Measurements from ENCODE around the gene ZDHHC12.

ZDHHC12 gene

DNA sequence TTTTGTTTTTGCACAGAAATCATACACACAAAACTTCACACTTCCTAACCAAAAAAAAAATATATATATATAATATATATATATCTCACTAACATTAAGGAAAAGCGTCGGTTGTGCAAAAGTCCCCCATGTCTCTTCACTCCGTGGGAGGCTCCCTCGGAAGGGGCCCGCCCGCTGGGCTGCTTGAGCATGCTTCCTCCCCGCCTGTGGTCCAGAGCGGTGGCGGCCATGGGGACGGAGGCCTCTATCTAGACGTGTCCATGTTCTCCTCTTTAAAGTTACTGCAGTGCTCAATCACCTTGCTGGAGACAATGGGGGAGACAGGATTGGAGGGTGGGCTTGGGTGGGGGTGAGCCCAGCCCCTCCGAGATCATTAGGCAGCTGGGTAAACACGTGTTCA lies 7.2 kb upstream of the ZDHHC12 start:
- no CpG with 5 or more reads among the region's 13 CpGs for WGBS (ENCODE audit: extremely low coverage, insufficient coverage, insufficient read length)
- H3K23ac ChIP-seq (ENCODE audit: low read length) = no peak overlapping the region

DNA sequence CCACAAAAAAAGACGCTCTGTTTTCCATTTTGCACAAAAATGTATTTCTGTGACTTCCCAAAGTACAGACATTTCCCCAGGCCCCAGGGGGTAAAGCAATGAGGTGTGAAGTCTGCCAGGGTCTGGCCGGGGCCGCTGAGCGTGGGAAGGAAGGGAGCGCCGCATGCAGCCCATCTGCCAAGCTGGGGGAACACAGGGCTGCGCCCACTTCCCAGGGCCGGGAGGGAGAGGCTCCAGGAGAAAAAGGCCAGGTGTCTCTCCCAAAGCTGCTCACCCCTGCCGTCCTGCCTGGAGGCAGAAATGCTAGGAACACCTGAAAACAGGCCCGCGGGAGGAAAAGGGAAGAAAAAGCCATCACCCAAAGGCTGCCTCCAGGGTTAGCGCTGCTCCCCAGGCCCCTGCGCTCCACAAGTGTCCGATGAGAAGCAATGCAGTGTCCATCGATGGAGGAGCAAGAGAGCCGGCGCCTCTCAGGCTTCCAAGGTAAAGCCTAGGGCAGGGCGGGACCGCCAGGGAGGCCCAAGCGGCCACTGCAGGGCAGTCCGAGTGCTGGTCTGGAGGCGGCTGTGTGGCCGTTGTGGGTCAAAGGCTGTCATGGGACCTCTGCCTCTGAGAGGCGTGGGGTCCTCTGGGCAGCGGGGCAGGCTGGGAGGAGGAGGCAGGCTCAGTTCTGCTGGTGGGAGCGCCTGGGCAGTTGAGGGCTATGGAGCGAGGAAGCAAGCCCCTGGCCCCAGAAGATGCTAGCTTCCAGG lies 6.0 kb upstream of the ZDHHC12 start:
- Histone ChIP-seq H4K8ac (ENCODE audit: low read depth, low read length) (no peak overlapping the region), H4K91ac (ENCODE audit: low read depth, low read length) (no peak overlapping the region), H3K27ac (ENCODE audit: low read depth, low read length) (no peak overlapping the region), H4K12ac (ENCODE audit: low read depth, low read length) (no peak overlapping the region), H2AFZ (ENCODE audit: insufficient read depth, low read length, poor library complexity) (no peak overlapping the region), H3K18ac (ENCODE audit: low read length) (no peak overlapping the region), H3K9me3 (ENCODE audit: insufficient read depth, low read depth, low read length) (no peaks in the 10 kb centered on the region), H3K4me3 (ENCODE audit: low read depth, low read length) (no peak overlapping the region), H3K4ac (ENCODE audit: low read depth, low read length) (no peak overlapping the region), H2AK5ac (ENCODE audit: low read length) (no peak overlapping the region), H3K27me3 (ENCODE audit: insufficient read depth, low read length) (no peaks in the 10 kb centered on the region), H3K4me1 (ENCODE audit: control insufficient read depth in 1 of 2, insufficient read depth in 2 of 2, low read length in 2 of 2) (peaks cover 0 to 3% of the 10 kb centered on the region in 2 experiments), H2BK12ac (ENCODE audit: low read length) (no peak overlapping the region), H3K14ac (ENCODE audit: low read length) (no peak overlapping the region), H2BK5ac (ENCODE audit: low read depth, low read length, poor library complexity) (no peak overlapping the region), H3K79me2 (ENCODE audit: control insufficient read depth, insufficient read depth, low read length, poor library complexity) (no peaks in the 10 kb centered on the region), H3K36me3 (ENCODE audit: control insufficient read depth in 1 of 2, insufficient read depth in 2 of 2, low read length in 2 of 2) (peaks cover 15 to 23% of the 10 kb centered on the region in 2 experiments), H3K4me2 (ENCODE audit: low read length) (no peak overlapping the region), H3K79me1 (ENCODE audit: low read length) (no peaks in the 10 kb centered on the region), H2BK120ac (ENCODE audit: insufficient read depth, low read length, poor library complexity) (no peak overlapping the region), H3K23ac (ENCODE audit: low read length) (no peak overlapping the region), H3K9ac (ENCODE audit: low read length) (no peak overlapping the region)
- no CpG with 5 or more reads among the region's 27 CpGs for WGBS (ENCODE audit: extremely low coverage, insufficient coverage, insufficient read length)
- no peak for DNase-seq

More for the DNA sequence above, 7.2 kb upstream of the ZDHHC12 start:
- Histone ChIP-seq H2AK5ac (ENCODE audit: low read length) (no peak overlapping the region), H2AFZ (ENCODE audit: insufficient read depth, low read length, poor library complexity) (no peak overlapping the region), H4K91ac (ENCODE audit: low read depth, low read length) (no peak overlapping the region), H4K12ac (ENCODE audit: low read depth, low read length) (no peak overlapping the region), H2BK12ac (ENCODE audit: low read length) (no peak overlapping the region), H3K9ac (ENCODE audit: low read length) (no peak overlapping the region), H3K14ac (ENCODE audit: low read length) (no peak overlapping the region), H3K79me1 (ENCODE audit: low read length) (no peaks in the 10 kb centered on the region), H3K18ac (ENCODE audit: low read length) (no peak overlapping the region), H3K4ac (ENCODE audit: low read depth, low read length) (no peak overlapping the region), H4K8ac (ENCODE audit: low read depth, low read length) (no peak overlapping the region), H2BK120ac (ENCODE audit: insufficient read depth, low read length, poor library complexity) (no peak overlapping the region), H3K79me2 (ENCODE audit: control insufficient read depth, insufficient read depth, low read length, poor library complexity) (no peaks in the 10 kb centered on the region), H3K27me3 (ENCODE audit: insufficient read depth, low read length) (no peaks in the 10 kb centered on the region), H3K36me3 (ENCODE audit: control insufficient read depth in 1 of 2, insufficient read depth in 2 of 2, low read length in 2 of 2) (peaks cover 15 to 25% of the 10 kb centered on the region in 2 experiments), H3K4me1 (ENCODE audit: control insufficient read depth in 1 of 2, insufficient read depth in 2 of 2, low read length in 2 of 2) (peaks cover 0 to 3% of the 10 kb centered on the region in 2 experiments), H2BK5ac (ENCODE audit: low read depth, low read length, poor library complexity) (no peak overlapping the region), H3K27ac (ENCODE audit: low read depth, low read length) (no peak overlapping the region), H3K4me3 (ENCODE audit: low read depth, low read length) (no peak overlapping the region), H3K9me3 (ENCODE audit: insufficient read depth, low read depth, low read length) (no peaks in the 10 kb centered on the region), H3K4me2 (ENCODE audit: low read length) (no peak overlapping the region)
- DNase-seq = no peak

DNA sequence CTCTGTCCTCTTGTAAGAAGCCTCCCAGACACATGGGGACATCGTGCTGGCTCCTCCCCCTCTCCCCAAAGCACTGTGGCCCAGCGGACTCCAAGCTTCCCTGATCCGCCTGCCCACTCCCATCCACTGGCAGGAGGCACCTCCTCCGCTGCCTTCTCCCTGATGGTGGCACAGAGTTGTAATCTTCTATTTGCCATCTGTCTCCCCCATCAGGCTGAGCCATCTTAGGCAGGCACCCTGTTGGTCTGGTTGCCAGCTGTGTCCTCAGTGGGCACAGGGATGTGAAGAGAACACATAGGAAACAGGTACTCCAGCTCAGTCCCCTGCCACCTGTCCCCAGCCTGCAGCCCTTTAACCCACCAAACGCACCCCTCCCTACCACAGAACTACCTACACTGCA lies 5.4 kb upstream of the ZDHHC12 start:
- no peak overlapping the region for H3K4me3 ChIP-seq (ENCODE audit: low read depth, low read length)
- H3K14ac ChIP-seq (ENCODE audit: low read length) = no peak overlapping the region
- no peak overlapping the region for H3K4me2 ChIP-seq (ENCODE audit: low read length)
- DNase-seq = no peak
- H4K91ac ChIP-seq (ENCODE audit: low read depth, low read length) = no peak overlapping the region
- no peak overlapping the region for H4K12ac ChIP-seq (ENCODE audit: low read depth, low read length)
- peaks cover 4% of the 10 kb centered on the region for H3K79me1 ChIP-seq (ENCODE audit: low read length)
- no peak overlapping the region for H3K27ac ChIP-seq (ENCODE audit: low read depth, low read length)
- H2BK5ac ChIP-seq (ENCODE audit: low read depth, low read length, poor library complexity) = no peak overlapping the region
- H3K4ac ChIP-seq (ENCODE audit: low read depth, low read length) = no peak overlapping the region
- H3K79me2 ChIP-seq (ENCODE audit: control insufficient read depth, insufficient read depth, low read length, poor library complexity) = no peaks in the 10 kb centered on the region
- H3K9ac ChIP-seq (ENCODE audit: low read length) = no peak overlapping the region
- H3K27me3 ChIP-seq (ENCODE audit: insufficient read depth, low read length) = no peaks in the 10 kb centered on the region
- H2BK12ac ChIP-seq (ENCODE audit: low read length) = no peak overlapping the region
- H2BK120ac ChIP-seq (ENCODE audit: insufficient read depth, low read length, poor library complexity) = no peak overlapping the region
- no peak overlapping the region for H2AK5ac ChIP-seq (ENCODE audit: low read length)
- no peaks in the 10 kb centered on the region for H3K9me3 ChIP-seq (ENCODE audit: insufficient read depth, low read depth, low read length)
- H2AFZ ChIP-seq (ENCODE audit: insufficient read depth, low read length, poor library complexity) = no peak overlapping the region
- no peak overlapping the region for H3K18ac ChIP-seq (ENCODE audit: low read length)
- no CpG with 5 or more reads among the region's 5 CpGs for WGBS (ENCODE audit: extremely low coverage, insufficient coverage, insufficient read length)
- H3K4me1 ChIP-seq (ENCODE audit: control insufficient read depth in 1 of 2, insufficient read depth in 2 of 2, low read length in 2 of 2) = peaks cover 4 to 7% of the 10 kb centered on the region in 2 experiments
- no peak overlapping the region for H4K8ac ChIP-seq (ENCODE audit: low read depth, low read length)
- no peak overlapping the region for H3K23ac ChIP-seq (ENCODE audit: low read length)
- peaks cover 15 to 20% of the 10 kb centered on the region in 2 experiments for H3K36me3 ChIP-seq (ENCODE audit: control insufficient read depth in 1 of 2, insufficient read depth in 2 of 2, low read length in 2 of 2)

DNA sequence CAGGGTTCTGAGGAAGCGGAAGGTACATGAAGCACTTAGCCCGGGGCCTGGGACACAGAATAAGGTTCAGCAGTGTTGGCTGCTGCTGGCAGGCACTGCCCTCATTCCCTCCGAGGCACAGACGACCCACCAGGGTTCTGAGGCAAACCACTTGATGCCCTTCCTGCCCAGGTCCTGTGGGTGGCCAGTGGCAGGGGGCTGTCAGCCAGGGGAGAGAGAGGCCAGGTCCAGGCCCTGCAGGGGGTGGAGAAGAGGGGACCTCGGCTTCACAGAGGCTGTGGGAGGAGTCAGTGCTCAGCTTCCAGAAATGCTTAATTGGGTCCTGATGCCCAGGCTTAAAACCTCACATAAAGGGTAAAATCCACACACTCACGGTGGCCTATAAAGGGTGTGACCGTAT lies 4.4 kb upstream of the ZDHHC12 start:
- Histone ChIP-seq H3K27ac (ENCODE audit: low read depth, low read length) (no peak overlapping the region), H3K4ac (ENCODE audit: low read depth, low read length) (no peak overlapping the region), H3K9me3 (ENCODE audit: insufficient read depth, low read depth, low read length) (no peaks in the 10 kb centered on the region), H2AK5ac (ENCODE audit: low read length) (no peak overlapping the region), H2AFZ (ENCODE audit: insufficient read depth, low read length, poor library complexity) (no peak overlapping the region), H3K36me3 (ENCODE audit: control insufficient read depth in 1 of 2, insufficient read depth in 2 of 2, low read length in 2 of 2) (peaks cover 15 to 20% of the 10 kb centered on the region in 2 experiments), H3K4me3 (ENCODE audit: low read depth, low read length) (no peak overlapping the region), H3K79me1 (ENCODE audit: low read length) (peaks cover 9% of the 10 kb centered on the region), H3K79me2 (ENCODE audit: control insufficient read depth, insufficient read depth, low read length, poor library complexity) (peaks cover 4% of the 10 kb centered on the region), H3K4me1 (ENCODE audit: control insufficient read depth in 1 of 2, insufficient read depth in 2 of 2, low read length in 2 of 2) (peaks cover 6 to 9% of the 10 kb centered on the region in 2 experiments), H3K18ac (ENCODE audit: low read length) (no peak overlapping the region), H2BK120ac (ENCODE audit: insufficient read depth, low read length, poor library complexity) (no peak overlapping the region), H3K23ac (ENCODE audit: low read length) (no peak overlapping the region), H3K4me2 (ENCODE audit: low read length) (no peak overlapping the region), H4K12ac (ENCODE audit: low read depth, low read length) (no peak overlapping the region), H4K8ac (ENCODE audit: low read depth, low read length) (no peak overlapping the region), H3K14ac (ENCODE audit: low read length) (no peak overlapping the region), H3K9ac (ENCODE audit: low read length) (no peak overlapping the region), H3K27me3 (ENCODE audit: insufficient read depth, low read length) (no peaks in the 10 kb centered on the region), H4K91ac (ENCODE audit: low read depth, low read length) (no peak overlapping the region), H2BK12ac (ENCODE audit: low read length) (no peak overlapping the region), H2BK5ac (ENCODE audit: low read depth, low read length, poor library complexity) (no peak overlapping the region)
- DNase-seq = no peak
- WGBS (ENCODE audit: extremely low coverage, insufficient coverage, insufficient read length) = no CpG with 5 or more reads among the region's 7 CpGs

Measured in trophoblast cell (in vitro differentiated cells and primary cell).